ENCODE results near the gene ZNF70. TPM values are rescaled to one million over a fixed set of nuclear protein-coding genes. Genes with fewer than 3 reads are reported as not detected.

The ZNF70 gene
- total RNA-seq, 1 donor from 2014 or later = 4.0 TPM

- no peak for TF ChIP-seq CTCF (IDR thresholded peaks at IDR 0.05; ENCODE audit: borderline replicate concordance)
- intact Hi-C loops (cut with micrococcal nuclease) = no loop called here
Measured at GRCh38 chr22:23755711-23756110, 4.8 kb upstream of the ZNF70 start.

GRCh38 chr22:23754980-23755636 is 4.2 kb upstream of the ZNF70 start:
- Histone ChIP-seq H3K4me3 (no peak overlapping the region), H3K36me3 (no peaks in the 10 kb centered on the region), H3K27me3 (ENCODE audit: low read depth) (no peaks in the 10 kb centered on the region), H3K27ac (replicated peaks) (no peak overlapping the region), H3K4me1 (peaks cover 14% of the 10 kb centered on the region), H3K9me3 (replicated peaks) (no peaks in the 10 kb centered on the region)
- DNase-seq = no peak
- no peak for TF ChIP-seq CTCF (IDR thresholded peaks at IDR 0.05; ENCODE audit: borderline replicate concordance)
- intact Hi-C loops (cut with micrococcal nuclease) = no loop called here

More at GRCh38 chr22:23755711-23756110, 4.8 kb upstream of the ZNF70 start:
- no peak for DNase-seq
- no peaks in the 10 kb centered on the region for H3K36me3 ChIP-seq
- no peaks in the 10 kb centered on the region for H3K27me3 ChIP-seq (ENCODE audit: low read depth)
- no peaks in the 10 kb centered on the region for H3K9me3 ChIP-seq (replicated peaks)
- peaks cover 8% of the 10 kb centered on the region for H3K4me1 ChIP-seq
- H3K4me3 ChIP-seq = no peak overlapping the region
- no peak overlapping the region for H3K27ac ChIP-seq (replicated peaks)

GRCh38 chr22:23754220-23754919 is 3.5 kb upstream of the ZNF70 start, which contains the start of gene VPREB3:
Gene VPREB3, minus strand, starts transcription at chr22:23754425. Its CDS starts 62 bp downstream, at chr22:23754363.
- H3K9me3 ChIP-seq (replicated peaks) = no peaks in the 10 kb centered on the region
- H3K4me1 ChIP-seq = peaks cover 21% of the 10 kb centered on the region
- no peak within 1 kb of the TSS for H3K27ac ChIP-seq (replicated peaks)
- H3K4me3 ChIP-seq = no peak within 1 kb of the TSS
- no peaks in the 10 kb centered on the region for H3K27me3 ChIP-seq (ENCODE audit: low read depth)
- DNase-seq = no peak
- intact Hi-C loops (cut with micrococcal nuclease) = no loop called here
- H3K36me3 ChIP-seq = no peaks in the 10 kb centered on the region
- no peak for TF ChIP-seq CTCF (IDR thresholded peaks at IDR 0.05; ENCODE audit: borderline replicate concordance)

- intact Hi-C loops (cut with micrococcal nuclease) = no loop called here
- no peak for DNase-seq
- no peaks in the 10 kb centered on the region for H3K36me3 ChIP-seq
Measured at GRCh38 chr22:23753385-23753784, 2.5 kb upstream of the ZNF70 start.

GRCh38 chr22:23752750-23753149 is 1.8 kb upstream of the ZNF70 start:
- Histone ChIP-seq H3K4me3 (no peak overlapping the region), H3K36me3 (no peaks in the 10 kb centered on the region), H3K4me1 (peaks cover 21% of the 10 kb centered on the region), H3K9me3 (replicated peaks) (no peaks in the 10 kb centered on the region), H3K27me3 (ENCODE audit: low read depth) (no peaks in the 10 kb centered on the region), H3K27ac (replicated peaks) (no peak overlapping the region)
- intact Hi-C loops (cut with micrococcal nuclease) = no loop called here
- TF ChIP-seq CTCF (IDR thresholded peaks at IDR 0.05; ENCODE audit: borderline replicate concordance) = no peak
- no peak for DNase-seq

More at GRCh38 chr22:23753385-23753784, 2.5 kb upstream of the ZNF70 start:
- no peak overlapping the region for H3K4me3 ChIP-seq
- H3K4me1 ChIP-seq = peaks cover 21% of the 10 kb centered on the region
- H3K27me3 ChIP-seq (ENCODE audit: low read depth) = no peaks in the 10 kb centered on the region
- H3K27ac ChIP-seq (replicated peaks) = no peak overlapping the region
- no peak for TF ChIP-seq CTCF (IDR thresholded peaks at IDR 0.05; ENCODE audit: borderline replicate concordance)
- no peaks in the 10 kb centered on the region for H3K9me3 ChIP-seq (replicated peaks)
